ENCODE measurements around the gene NIPAL3.

NIPAL3 gene

GRCh38 chr1:24498589-24498988 lies 83.0 kb downstream of the NIPAL3 start:
- Histone ChIP-seq H3K27ac (ENCODE audit: low read depth, low read length) (no peak overlapping the region), H4K20me1 (ENCODE audit: low read depth, low read length) (no peaks in the 10 kb centered on the region), H3K9me2 (replicated peaks; ENCODE audit: insufficient read depth, low read length) (no peaks in the 10 kb centered on the region), H3F3A (ENCODE audit: insufficient read depth) (peaks cover 21% of the 10 kb centered on the region), H3K9me3 (ENCODE audit: insufficient read depth, low read length) (no peaks in the 10 kb centered on the region), H3K4me3 (ENCODE audit: insufficient read depth, low read length, poor library complexity, severe bottlenecking) (no peak overlapping the region), H3K9ac (ENCODE audit: low read length) (no peak overlapping the region), H3K36me3 (ENCODE audit: low read length) (no peaks in the 10 kb centered on the region), H3K27me3 (ENCODE audit: low read length) (no peaks in the 10 kb centered on the region), H3K79me2 (ENCODE audit: insufficient read depth, low read length) (no peaks in the 10 kb centered on the region), H2AFZ (ENCODE audit: low read depth, low read length, severe bottlenecking) (no peak overlapping the region), H3K4me2 (ENCODE audit: low read depth, low read length, poor library complexity, severe bottlenecking) (no peak overlapping the region)
- TF ChIP-seq EZH2phosphoT487 (conservative IDR thresholded peaks at IDR 0.05; ENCODE audit: low read length) (no peak), CTCF (IDR thresholded peaks at IDR 0.05; ENCODE audit: insufficient read depth, low read length, poor library complexity, severe bottlenecking) (no peak)

GRCh38 chr1:24500448-24501048 lies 84.9 kb downstream of the NIPAL3 start:
- Histone ChIP-seq H3K9ac (ENCODE audit: low read length) (0 out of 2 replicates have a peak overlapping the region, but pooled peaks have one; percentile 84), H3K4me3 (ENCODE audit: insufficient read depth, low read length, poor library complexity, severe bottlenecking) (no peak overlapping the region), H3K9me3 (ENCODE audit: insufficient read depth, low read length) (no peaks in the 10 kb centered on the region), H3K27ac (ENCODE audit: low read depth, low read length) (peak overlapping the region; percentile 74), H3F3A (ENCODE audit: insufficient read depth) (peaks cover 32% of the 10 kb centered on the region), H3K4me2 (ENCODE audit: low read depth, low read length, poor library complexity, severe bottlenecking) (no peak overlapping the region), H3K36me3 (ENCODE audit: low read length) (no peaks in the 10 kb centered on the region), H4K20me1 (ENCODE audit: low read depth, low read length) (no peaks in the 10 kb centered on the region), H3K79me2 (ENCODE audit: insufficient read depth, low read length) (no peaks in the 10 kb centered on the region), H3K27me3 (ENCODE audit: low read length) (no peaks in the 10 kb centered on the region), H3K9me2 (replicated peaks; ENCODE audit: insufficient read depth, low read length) (no peaks in the 10 kb centered on the region), H2AFZ (ENCODE audit: low read depth, low read length, severe bottlenecking) (no peak overlapping the region)
- TF ChIP-seq CTCF (IDR thresholded peaks at IDR 0.05; ENCODE audit: insufficient read depth, low read length, poor library complexity, severe bottlenecking) (no peak), EZH2phosphoT487 (conservative IDR thresholded peaks at IDR 0.05; ENCODE audit: low read length) (no peak)

GRCh38 chr1:24501371-24502064 lies 85.9 kb downstream of the NIPAL3 start:
- TF ChIP-seq CTCF (IDR thresholded peaks at IDR 0.05; ENCODE audit: insufficient read depth, low read length, poor library complexity, severe bottlenecking) (no peak), EZH2phosphoT487 (conservative IDR thresholded peaks at IDR 0.05; ENCODE audit: low read length) (no peak)

More at GRCh38 chr1:24501371-24502064, 85.9 kb downstream of the NIPAL3 start:
- Histone ChIP-seq H3K27me3 (ENCODE audit: low read length) (no peaks in the 10 kb centered on the region), H4K20me1 (ENCODE audit: low read depth, low read length) (no peaks in the 10 kb centered on the region), H3K27ac (ENCODE audit: low read depth, low read length) (peak overlapping the region; percentile 74), H3K4me2 (ENCODE audit: low read depth, low read length, poor library complexity, severe bottlenecking) (peak overlapping the region; percentile 93), H3K9ac (ENCODE audit: low read length) (peak overlapping the region; percentile 84), H2AFZ (ENCODE audit: low read depth, low read length, severe bottlenecking) (peak overlapping the region; percentile 92), H3K9me2 (replicated peaks; ENCODE audit: insufficient read depth, low read length) (no peaks in the 10 kb centered on the region), H3K9me3 (ENCODE audit: insufficient read depth, low read length) (no peaks in the 10 kb centered on the region), H3F3A (ENCODE audit: insufficient read depth) (peaks cover 32% of the 10 kb centered on the region), H3K4me3 (ENCODE audit: insufficient read depth, low read length, poor library complexity, severe bottlenecking) (peak overlapping the region; percentile 72), H3K36me3 (ENCODE audit: low read length) (no peaks in the 10 kb centered on the region), H3K79me2 (ENCODE audit: insufficient read depth, low read length) (no peaks in the 10 kb centered on the region)

All from SU-DHL-6 (cell line).